ENCODE results near the gene ELOF1. TPM values are rescaled to one million over a fixed set of nuclear protein-coding genes. Genes with fewer than 3 reads are reported as not detected.
A peak's percentile ranks its signal among the peaks of the same experiment; 100 is the strongest.

ELOF1 gene
- total and polyA plus RNA-seq, 2 of the 13 experiments (the other 11 are each of a cell fraction or from before 2014, with no cell fraction given) = 14.5 to 43.2 TPM

GRCh38 chr19:11558881-11559828 is at the start of gene ELOF1 (continued):
- TF ChIP-seq ZSCAN9 (CRISPR knock-in tag; IDR thresholded peaks at IDR 0.05; ENCODE audit: borderline replicate concordance) = peak; percentile 69; the same call in 1 of the 2 replicates
- no peak for TF ChIP-seq ZNF619 (CRISPR knock-in tag; IDR thresholded peaks at IDR 0.05)
- TF ChIP-seq FOSL1 (CRISPR knock-in tag; IDR thresholded peaks at IDR 0.05; ENCODE audit: borderline replicate concordance) = no peak
- TF ChIP-seq SMAD9 (CRISPR knock-in tag; IDR thresholded peaks at IDR 0.05) = no peak
- TF ChIP-seq NFIC (IDR thresholded peaks at IDR 0.05; ENCODE audit: low read length) = no peak
- TF ChIP-seq YEATS2 (CRISPR knock-in tag; IDR thresholded peaks at IDR 0.05; ENCODE audit: borderline replicate concordance) = peak; percentile 87; the same call in 1 of the 2 replicates
- no peak for TF ChIP-seq MAF1 (CRISPR knock-in tag; IDR thresholded peaks at IDR 0.05; ENCODE audit: borderline replicate concordance)
- no peak for TF ChIP-seq SNAPC2 (CRISPR knock-in tag; IDR thresholded peaks at IDR 0.05)
- peak; percentile 30; the same call in 1 of the 2 replicates for TF ChIP-seq SRY (CRISPR knock-in tag; IDR thresholded peaks at IDR 0.05)
- no peak for TF ChIP-seq HNRNPL (IDR thresholded peaks at IDR 0.05; ENCODE audit: low read depth, low read length)
- TF ChIP-seq ZBTB7B (CRISPR knock-in tag; IDR thresholded peaks at IDR 0.05) = no peak
- TF ChIP-seq TSC22D2 (CRISPR knock-in tag; IDR thresholded peaks at IDR 0.05; ENCODE audit: borderline replicate concordance) = 0 out of 2 replicates have a peak, but pooled peaks have one; percentile 30
- no peak for TF ChIP-seq ZNF121 (CRISPR knock-in tag; IDR thresholded peaks at IDR 0.05)
- no peak for TF ChIP-seq NR2F1 (CRISPR knock-in tag; IDR thresholded peaks at IDR 0.05)
- TF ChIP-seq, protein P1, sequence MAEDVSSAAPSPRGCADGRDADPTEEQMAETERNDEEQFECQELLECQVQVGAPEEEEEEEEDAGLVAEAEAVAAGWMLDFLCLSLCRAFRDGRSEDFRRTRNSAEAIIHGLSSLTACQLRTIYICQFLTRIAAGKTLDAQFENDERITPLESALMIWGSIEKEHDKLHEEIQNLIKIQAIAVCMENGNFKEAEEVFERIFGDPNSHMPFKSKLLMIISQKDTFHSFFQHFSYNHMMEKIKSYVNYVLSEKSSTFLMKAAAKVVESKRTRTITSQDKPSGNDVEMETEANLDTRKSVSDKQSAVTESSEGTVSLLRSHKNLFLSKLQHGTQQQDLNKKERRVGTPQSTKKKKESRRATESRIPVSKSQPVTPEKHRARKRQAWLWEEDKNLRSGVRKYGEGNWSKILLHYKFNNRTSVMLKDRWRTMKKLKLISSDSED (CRISPR knock-in tag; IDR thresholded peaks at IDR 0.05) = no peak
- no peak for TF ChIP-seq ZNF451 (CRISPR knock-in tag; IDR thresholded peaks at IDR 0.05)
- TF ChIP-seq ZNF790 (CRISPR knock-in tag; IDR thresholded peaks at IDR 0.05; ENCODE audit: borderline replicate concordance) = no peak
- TF ChIP-seq ZNF724P (CRISPR knock-in tag; IDR thresholded peaks at IDR 0.05; ENCODE audit: borderline replicate concordance) = no peak
- no peak for TF ChIP-seq DNMT1 (CRISPR knock-in tag; IDR thresholded peaks at IDR 0.05)
